NCI-H2196 treated with DMSO at 0.1 percent for 48 hours (cell line): ENCODE data around the gene SACS.

Source experiments
- DNase-seq: peaks from one replicate; lab custom pipeline; 2025; ENCODE audit not compliant: unreplicated experiment; lab: John Stamatoyannopoulos, UW

The SACS gene

GRCh38 chr13:23365652-23366051 lies 67.8 kb downstream of the SACS start:
- no peak for DNase-seq

GRCh38 chr13:23359882-23360281 lies 73.6 kb downstream of the SACS start:
- DNase-seq: no peak

- DNase-seq: no peak
Observed at GRCh38 chr13:23357349-23357748, 76.2 kb downstream of the SACS start.

GRCh38 chr13:23356368-23356767 lies 77.1 kb downstream of the SACS start:
- no peak for DNase-seq

GRCh38 chr13:23354520-23354919 lies 79.0 kb downstream of the SACS start:
- DNase-seq: no peak

GRCh38 chr13:23352161-23352560 lies 81.3 kb downstream of the SACS start:
- no peak for DNase-seq

- DNase-seq: no peak
Observed at GRCh38 chr13:23350009-23350408, 83.5 kb downstream of the SACS start.

GRCh38 chr13:23349161-23349897 lies 84.2 kb downstream of the SACS start:
- no peak for DNase-seq

GRCh38 chr13:23348262-23349127 lies 85.0 kb downstream of the SACS start:
- DNase-seq: no peak

GRCh38 chr13:23347601-23348000 lies 85.9 kb downstream of the SACS start:
- no peak for DNase-seq

GRCh38 chr13:23344931-23345595 lies 88.4 kb downstream of the SACS start:
- DNase-seq: no peak

GRCh38 chr13:23339225-23339624 lies 94.3 kb downstream of the SACS start:
- DNase-seq: no peak

- no peak for DNase-seq
Observed at GRCh38 chr13:23330356-23330755, 103.1 kb downstream of the SACS start.

GRCh38 chr13:23325191-23325590 lies 108.3 kb downstream of the SACS start:
- DNase-seq: no peak

GRCh38 chr13:23323946-23324709 lies 109.4 kb downstream of the SACS start:
- DNase-seq: no peak

- DNase-seq: peak; percentile 65
Observed at GRCh38 chr13:23322353-23323336, 110.9 kb downstream of the SACS start.

- DNase-seq: no peak
Observed at GRCh38 chr13:23321535-23322241, 111.8 kb downstream of the SACS start.

- DNase-seq: no peak
Observed at GRCh38 chr13:23320926-23321534, 112.5 kb downstream of the SACS start.

- DNase-seq: no peak
Observed at GRCh38 chr13:23319883-23320224, 113.6 kb downstream of the SACS start.
